GM21825 (cell line): ENCODE data around the gene FANK1.

Experiments
- ATAC-seq: cut with Tn5 transposase; IDR thresholded peaks from one replicate; pipeline ENCODE4 v1.9.1; 2021; ENCODE audit warnings: mild to moderate bottlenecking, moderate library complexity; ENCODE audit not compliant: unreplicated experiment

FANK1 gene

DNA sequence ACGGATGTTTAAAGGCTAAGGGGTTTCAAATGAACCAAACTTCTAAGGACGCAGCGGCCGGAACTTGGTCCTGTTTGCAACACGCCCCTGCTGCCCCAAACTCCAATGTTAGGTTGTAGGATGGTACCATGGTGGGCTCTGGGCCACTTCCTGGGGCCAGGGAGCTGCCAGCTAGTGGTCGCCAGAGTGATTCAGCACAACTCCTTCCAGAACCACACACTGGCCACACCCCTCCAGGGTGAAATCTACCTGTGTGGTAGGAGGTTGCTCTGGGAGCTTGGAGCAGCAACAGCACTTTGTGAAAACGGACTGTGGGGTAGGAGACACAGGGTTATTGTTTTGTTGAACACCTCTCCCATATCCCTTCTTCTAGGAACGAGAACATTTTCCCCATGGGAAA, 161.1 kb downstream of the FANK1 start:
- ATAC-seq, result no peak

DNA sequence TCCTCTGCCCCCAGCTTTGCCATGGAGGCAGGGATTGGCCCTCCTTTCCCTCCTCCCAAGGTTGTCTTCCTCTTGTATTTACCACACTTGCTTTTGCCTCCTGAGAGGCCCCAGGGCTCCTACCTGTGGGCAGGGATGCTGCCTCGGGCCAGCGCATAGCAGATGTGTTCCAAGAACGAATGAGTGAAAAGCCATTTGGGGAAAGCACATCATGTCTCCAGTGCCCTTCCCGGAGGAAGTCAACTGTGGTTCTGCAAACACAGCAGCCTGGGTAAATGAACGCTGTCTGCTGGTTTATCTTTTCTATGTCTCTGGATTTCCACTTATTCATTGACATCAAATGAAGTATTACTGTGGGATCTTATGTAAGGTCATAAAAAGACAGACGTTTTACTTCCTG, 161.7 kb downstream of the FANK1 start:
- ATAC-seq, result no peak

DNA sequence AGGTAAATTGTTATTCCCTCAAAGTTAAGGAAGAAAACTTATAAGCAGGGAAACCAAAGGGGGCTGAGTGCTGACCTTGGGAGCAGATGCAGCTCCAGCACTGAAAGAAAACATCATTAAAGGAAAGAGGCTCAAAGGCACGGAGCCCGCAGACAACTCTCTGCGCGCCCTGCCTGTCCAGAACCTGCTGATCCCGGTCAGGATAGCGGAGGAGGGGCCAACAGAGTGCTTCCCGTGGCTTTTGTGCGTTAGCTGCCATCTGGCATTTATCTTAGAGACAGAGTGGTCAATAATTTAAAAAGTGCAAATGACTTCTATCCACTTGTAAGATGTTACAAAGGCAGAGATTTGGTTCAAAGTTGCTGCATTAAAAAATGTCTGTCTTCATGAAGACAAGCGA, 162.1 kb downstream of the FANK1 start:
- ATAC-seq, result no peak
